SIG-M5 treated with dmso at 0.1 percent for 504 hours (cell line): Measurements from ENCODE around the gene G6PC1.
"Not testable (repeated sequence)": the region's sequence is repeated elsewhere in the genome, so short reads cannot be mapped to it uniquely, and the experiment has no call there.

Experiments
- DNase-seq: peaks from one replicate; lab custom pipeline; 2025; ENCODE audit not compliant: unreplicated experiment; lab: John Stamatoyannopoulos, UW

The G6PC1 gene

GRCh38 chr17:42899981-42900380 lies 618 bp upstream of the G6PC1 start:
- DNase-seq, result not testable (repeated sequence)

GRCh38 chr17:42901535-42902229 lies 1.1 kb downstream of the G6PC1 start:
- no peak for DNase-seq

GRCh38 chr17:42904110-42904469 lies 3.5 kb downstream of the G6PC1 start:
- DNase-seq, result no peak

- no peak for DNase-seq
Measured at GRCh38 chr17:42906772-42907446, 6.3 kb downstream of the G6PC1 start.

GRCh38 chr17:42908872-42909700 lies 8.5 kb downstream of the G6PC1 start:
- no peak for DNase-seq

- DNase-seq, result peak; percentile 8
Measured at GRCh38 chr17:42913522-42913921, 12.9 kb downstream of the G6PC1 start.

GRCh38 chr17:42913981-42914617 lies 13.5 kb downstream of the G6PC1 start:
- DNase-seq, result no peak

- DNase-seq, result not testable (repeated sequence)
Measured at GRCh38 chr17:42915288-42915687, 14.7 kb downstream of the G6PC1 start.

- not testable (repeated sequence) for DNase-seq
Measured at GRCh38 chr17:42916388-42917235, 16.0 kb downstream of the G6PC1 start.

- DNase-seq, result no peak
Measured at GRCh38 chr17:42917236-42917603, 16.6 kb downstream of the G6PC1 start.

- no peak for DNase-seq
Measured at GRCh38 chr17:42918902-42919521, 18.4 kb downstream of the G6PC1 start.

- not testable (repeated sequence) for DNase-seq
Measured at GRCh38 chr17:42919522-42920077, 19.0 kb downstream of the G6PC1 start.

- no peak for DNase-seq
Measured at GRCh38 chr17:42920106-42920900, 19.7 kb downstream of the G6PC1 start.

GRCh38 chr17:42920922-42921321 lies 20.3 kb downstream of the G6PC1 start:
- DNase-seq, result no peak

GRCh38 chr17:42922294-42922693 lies 21.7 kb downstream of the G6PC1 start:
- DNase-seq, result no peak

GRCh38 chr17:42923472-42923871 lies 22.9 kb downstream of the G6PC1 start:
- not testable (repeated sequence) for DNase-seq

GRCh38 chr17:42924891-42925290 lies 24.3 kb downstream of the G6PC1 start:
- no peak for DNase-seq

- DNase-seq, result peak; percentile 97
Measured at GRCh38 chr17:42928714-42929496, 28.3 kb downstream of the G6PC1 start.
